GM18517 (cell line): Measurements from ENCODE around the gene PFKP.

Source experiments
- ATAC-seq: cut with Tn5 transposase; IDR thresholded peaks from one replicate; pipeline ENCODE4 v1.9.1; 2021; ENCODE audit warnings: mild to moderate bottlenecking, moderate library complexity; ENCODE audit not compliant: unreplicated experiment

Gene PFKP

DNA sequence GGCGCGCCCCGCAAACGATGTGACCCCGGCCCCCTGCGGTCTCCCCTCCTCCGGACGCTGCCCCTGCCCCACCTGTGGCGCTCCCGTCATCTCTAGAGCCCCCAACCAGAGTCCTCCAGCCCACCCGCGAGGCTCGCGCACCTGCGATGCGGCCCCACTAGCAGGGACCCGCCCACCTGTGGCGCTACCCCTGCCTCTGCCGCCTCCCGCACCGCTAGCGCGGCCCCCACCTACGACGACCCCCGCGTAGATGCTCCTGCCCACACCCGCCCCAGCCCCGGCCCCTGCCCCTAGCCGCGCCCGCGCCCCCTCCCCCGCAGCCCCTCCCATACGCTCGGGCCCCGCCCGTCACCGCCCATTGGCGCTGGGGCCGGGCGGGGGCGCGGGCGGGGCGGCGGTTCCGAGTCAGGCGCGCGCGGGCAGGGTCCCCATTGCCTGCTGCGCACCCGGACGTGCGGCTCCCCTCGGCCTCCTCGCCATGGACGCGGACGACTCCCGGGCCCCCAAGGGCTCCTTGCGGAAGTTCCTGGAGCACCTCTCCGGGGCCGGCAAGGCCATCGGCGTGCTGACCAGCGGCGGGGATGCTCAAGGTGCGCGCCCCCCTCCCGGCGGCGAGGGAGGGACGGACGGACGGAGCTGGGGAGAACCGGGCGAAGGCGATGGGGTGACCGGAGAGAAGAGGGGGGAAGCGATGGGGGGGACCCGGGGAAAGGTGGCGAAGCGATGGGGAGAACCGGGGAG lies at the start of gene PFKP:
Gene PFKP, plus strand, starts transcription at position 431 of the 741 bp plus-strand sequence. Its CDS starts 48 bp downstream, at position 479.
- no peak for ATAC-seq

DNA sequence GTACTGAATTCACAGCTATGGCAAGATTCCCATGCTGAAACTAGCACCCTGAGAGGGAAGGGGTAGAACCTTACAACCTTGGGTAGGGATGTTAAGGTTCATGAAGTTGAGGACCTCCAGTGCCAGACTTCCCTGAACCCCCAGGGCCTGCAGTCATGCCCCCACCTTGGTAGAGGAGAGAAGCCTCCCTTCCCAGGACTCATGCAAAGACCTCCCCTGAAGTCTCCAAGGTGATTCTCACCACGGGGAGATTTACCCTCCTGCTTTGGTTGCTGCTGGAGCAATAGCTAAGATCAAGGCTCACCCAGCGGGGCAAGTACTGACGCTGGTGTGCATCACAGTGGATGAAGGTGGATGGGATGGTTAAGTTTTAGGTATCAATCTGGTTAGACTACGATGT lies 49.1 kb upstream of the PFKP start:
- ATAC-seq: no peak

DNA sequence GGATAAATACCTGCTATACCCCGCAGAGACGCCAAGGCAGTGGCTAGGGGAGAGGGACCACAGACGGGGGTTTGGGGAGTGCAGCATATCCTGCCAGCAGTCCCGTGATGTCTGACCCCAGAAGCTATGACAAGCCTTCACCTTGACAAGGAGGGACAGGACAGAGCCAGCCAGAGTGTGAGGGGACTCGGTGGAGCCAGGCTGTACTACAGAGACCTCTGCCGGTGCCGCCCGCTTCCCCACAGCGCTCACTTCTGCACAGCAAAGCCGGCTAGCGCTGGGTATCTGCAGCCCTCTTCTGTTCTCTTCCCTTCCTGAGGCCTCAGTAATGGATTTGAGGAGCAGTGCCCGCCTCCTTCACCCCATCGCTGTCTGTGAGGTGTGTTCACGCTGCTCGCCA lies 47.0 kb upstream of the PFKP start:
- no peak for ATAC-seq

DNA sequence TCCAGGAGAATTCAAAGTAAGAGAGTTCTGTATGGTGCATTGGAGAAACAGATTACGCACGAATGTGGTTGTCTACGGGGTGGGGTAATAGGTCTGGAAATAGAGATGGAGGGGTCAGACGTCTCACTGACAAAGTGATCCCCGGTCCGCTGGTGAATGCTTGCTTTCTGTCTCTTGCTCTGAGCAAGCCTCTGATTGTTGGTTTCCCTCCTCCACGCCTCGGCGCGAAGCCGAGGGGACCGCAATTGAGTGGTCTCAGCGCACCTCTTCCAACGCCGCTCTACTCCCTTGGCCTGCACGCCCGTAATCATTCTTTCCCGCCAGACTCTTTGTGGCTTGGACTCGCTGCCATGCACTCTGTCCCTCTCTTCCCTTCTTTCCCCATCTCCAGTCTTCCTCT lies 46.5 kb upstream of the PFKP start:
- ATAC-seq: no peak

DNA sequence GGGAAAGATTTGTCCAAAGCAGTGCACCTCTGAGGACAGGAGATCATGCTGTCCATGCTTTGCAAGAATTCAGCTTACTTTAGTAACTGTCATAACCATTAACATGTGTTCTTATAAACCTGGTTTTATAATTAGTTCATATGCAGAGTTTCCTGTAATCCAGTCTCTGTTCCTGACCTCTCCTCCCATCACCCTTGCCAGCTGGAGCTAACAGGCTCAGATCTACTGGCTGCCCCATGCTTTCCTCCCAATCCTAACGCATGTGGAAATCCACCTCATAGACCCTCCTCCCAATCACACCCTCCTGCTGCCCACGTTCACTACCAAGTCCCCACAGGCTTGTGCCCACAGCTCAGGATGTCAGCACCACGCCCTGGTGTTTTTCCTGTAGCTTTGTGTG lies 45.3 kb upstream of the PFKP start:
- ATAC-seq: no peak

DNA sequence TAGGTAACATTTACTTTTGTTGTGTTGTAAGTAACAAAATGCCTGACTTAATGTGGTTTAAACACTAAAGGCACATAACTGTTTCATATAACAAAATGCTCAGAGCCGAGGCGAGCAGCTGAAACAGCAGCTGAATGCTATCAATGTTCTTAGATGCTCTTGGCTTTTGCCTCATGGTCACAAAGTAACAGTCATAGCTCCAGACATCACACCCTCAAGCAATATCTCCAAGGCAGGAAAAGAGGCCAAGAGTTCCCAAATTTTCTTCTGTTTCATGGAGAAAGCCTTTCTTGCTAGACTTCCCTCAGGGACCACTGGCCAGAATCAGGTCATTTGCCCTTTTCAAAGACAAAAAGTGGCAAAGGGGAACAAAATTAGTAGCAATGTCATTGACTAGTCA lies 43.5 kb upstream of the PFKP start:
- no peak for ATAC-seq

DNA sequence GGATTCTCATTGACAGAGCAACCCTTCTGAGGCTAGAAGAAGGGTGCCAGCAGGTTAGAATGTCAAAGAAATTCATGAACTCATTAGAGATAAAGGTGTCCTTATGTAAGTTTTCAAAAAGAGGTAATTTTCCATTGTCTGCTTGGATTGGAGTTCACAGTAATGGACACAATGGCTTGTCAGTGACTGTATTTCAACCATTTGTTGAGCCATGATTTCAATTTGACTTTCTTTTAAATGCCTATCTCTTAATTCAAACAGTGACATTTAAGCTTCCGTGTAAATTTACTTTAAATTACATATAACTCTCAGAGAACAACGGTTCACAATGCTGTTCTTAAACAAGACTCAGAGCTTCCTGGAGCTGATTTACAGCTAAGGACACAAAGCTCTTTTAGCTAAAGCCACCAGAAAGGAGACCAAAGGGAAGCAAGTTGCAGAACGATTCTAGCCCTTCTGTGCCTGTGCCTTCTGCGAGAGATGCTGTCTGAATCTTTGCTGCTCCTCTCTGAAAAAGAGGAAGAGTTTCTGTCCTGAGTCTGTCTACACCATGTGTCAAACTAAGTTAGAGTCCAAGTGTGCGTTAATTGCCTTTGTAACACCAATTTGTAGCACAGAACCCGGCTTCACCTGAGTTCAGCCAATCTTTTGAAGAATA lies 42.2 kb upstream of the PFKP start:
- no peak for ATAC-seq

DNA sequence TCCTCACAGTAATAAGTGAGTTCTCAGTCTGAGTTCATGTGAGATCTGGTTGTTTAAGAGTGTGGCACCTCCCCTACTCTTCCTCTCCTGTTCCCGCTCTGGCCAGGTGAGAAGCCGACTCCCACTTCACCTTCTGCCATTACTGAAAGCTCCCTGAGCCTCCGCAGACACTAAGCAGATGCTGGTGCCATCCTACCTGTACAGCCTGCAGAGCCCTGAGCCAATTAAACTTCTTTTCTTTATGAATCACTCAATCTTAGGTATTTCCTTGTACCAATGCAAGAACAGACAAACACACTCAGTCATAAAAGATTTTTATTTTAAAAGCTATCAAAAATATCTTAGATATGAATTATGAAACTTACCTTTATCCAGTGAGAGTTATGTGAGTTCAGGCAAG lies 39.5 kb upstream of the PFKP start:
- no peak for ATAC-seq

DNA sequence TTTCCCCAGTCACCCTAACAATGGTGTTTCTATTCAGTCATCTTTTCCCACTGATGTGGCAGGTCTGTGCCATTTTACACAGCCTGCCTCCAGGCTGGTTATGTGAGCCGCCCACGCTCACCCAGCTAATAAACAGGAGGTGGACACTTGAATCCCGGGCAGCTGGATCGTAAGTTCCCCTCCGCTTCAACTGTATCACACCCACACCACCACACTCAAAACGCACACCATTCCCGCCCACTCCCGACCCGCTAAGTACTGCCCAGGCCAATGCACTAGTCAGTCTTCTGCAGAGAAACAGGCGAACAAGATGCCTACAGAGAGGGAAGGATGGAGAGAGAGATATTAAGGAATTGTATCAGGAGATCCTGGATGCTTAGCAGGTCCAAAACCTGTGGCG lies 38.9 kb upstream of the PFKP start:
- no peak for ATAC-seq

DNA sequence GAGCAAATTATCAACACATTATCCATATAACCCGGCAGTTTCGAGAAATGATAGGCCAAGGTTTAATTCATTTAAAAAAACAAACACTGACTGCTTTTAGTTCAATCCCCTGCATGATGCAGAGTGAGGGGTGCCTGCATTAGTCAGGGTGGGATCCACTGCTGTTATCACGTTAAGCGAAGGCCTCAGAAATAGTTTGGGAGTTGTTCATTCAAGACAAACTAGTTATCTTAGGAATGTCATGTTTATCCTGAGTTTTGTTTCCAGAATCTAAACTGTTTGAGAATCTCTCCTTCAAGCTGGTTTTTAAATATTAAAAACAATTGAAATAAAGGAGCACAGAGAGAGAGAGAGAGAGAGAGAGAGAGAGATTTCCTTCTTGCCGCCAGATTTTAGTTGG lies 36.6 kb upstream of the PFKP start:
- ATAC-seq: no peak

DNA sequence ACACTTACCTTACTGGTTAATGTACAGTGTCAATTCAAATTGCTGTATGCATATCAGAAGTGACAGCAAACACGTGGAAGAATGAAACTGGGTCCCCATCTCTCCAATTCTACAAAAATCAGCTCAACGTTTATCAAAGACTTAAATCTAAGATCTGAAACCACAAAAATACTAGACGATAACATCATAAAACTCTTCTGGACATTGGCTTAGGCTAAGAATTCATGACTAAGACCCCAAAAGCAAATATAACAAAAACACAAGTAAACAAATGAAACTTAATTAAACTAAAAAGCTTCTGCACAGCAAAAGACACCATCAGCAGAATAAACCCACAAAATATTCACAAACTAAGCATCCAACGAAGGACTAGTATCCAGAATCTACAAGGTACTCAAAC lies 35.9 kb upstream of the PFKP start:
- ATAC-seq: no peak

DNA sequence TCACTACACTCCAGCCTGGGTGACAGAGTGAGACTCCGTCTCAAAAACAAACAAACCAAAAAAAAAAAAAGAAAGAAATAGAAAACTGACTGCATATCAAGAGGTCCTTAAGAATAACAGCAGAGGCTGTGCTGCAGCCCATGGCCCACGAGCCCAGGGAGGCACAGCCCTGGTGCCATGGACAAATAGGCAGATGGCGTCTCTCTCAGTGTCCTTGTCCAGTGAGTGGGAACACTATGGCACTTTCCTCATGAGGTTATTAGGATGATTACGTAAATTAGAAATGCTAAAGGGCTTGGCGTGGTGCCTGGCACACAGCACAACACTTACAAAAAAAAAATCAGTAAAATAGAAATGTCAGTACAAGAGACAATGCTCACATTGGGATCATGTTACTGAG lies 33.4 kb upstream of the PFKP start:
- no peak for ATAC-seq

DNA sequence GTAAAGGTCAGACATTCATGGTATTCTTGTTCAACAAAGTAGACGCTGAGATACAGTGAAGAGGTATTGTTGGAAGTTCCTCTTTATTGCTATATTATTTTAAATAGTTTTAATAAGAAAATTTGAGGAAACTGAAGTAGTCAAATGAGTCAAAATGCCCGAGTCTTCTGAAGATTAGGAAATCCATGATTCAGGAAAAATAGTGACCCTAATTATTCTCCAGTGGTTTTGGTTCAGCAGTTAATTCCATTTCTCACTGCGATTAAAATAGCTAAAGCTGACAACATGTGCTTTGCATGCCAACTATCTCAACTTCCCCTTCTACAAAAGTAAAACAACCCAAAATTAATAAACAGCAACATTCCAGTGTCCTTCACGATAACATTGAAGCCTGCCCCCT lies 32.7 kb upstream of the PFKP start:
- no peak for ATAC-seq

DNA sequence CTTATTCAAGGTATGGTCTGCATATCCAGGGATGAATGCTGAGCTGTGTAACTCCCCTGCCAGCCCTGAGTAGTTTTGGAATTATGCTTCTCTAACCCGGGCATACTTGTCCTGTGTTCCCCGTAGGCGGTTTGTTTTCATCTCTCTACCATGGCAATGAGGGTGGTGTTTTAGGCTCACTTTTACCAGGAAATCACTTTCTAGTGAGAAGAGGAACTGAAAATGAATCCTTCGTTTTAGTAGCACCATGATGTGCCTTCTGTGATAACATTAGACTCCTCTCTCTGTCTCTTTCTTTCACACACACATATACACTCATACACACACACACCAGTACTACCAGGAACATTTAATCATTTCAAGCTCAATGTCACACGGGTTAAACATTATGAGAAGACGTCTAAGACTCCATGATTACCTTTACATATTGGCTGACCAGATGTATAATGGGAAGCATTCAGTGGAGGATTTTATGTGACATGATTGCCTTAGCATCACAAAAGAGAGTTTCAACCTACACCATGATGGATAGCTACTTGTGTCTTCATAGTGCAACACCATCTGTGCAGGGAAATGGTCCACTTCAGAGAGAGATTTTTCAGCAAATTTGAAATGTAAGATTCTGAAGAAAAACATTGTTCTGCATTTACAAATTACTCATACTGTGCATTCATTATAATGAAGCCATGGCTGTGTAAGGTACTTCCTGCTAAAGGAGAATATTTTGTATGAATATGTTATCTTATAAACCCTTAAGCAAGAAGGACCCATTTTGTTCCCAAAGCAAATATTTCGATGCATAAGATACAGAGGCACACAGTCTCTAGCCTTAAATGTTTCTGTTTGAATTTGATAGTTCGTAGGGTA lies 31.0 kb upstream of the PFKP start:
- ATAC-seq: peak; percentile 95

DNA sequence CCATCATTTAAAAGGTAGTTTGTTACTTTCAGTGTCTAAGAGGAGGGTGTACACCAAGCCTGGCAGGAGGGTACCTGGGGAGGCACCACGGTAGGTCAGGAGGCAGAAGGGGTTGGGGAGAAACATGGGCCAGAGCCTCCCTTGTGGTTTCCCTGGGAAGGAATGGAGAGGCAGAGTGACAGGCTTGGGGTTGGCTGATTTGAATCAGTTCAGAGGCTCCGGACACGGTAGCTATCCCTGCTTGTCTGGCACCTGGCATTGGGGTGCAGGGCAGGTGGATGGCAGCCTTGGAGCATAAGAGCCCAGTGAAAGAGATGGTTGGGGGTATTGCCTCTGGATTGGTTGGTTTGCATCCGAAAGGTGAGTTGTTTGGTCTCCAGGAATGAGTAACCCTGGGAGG lies 30.2 kb upstream of the PFKP start:
- no peak for ATAC-seq

DNA sequence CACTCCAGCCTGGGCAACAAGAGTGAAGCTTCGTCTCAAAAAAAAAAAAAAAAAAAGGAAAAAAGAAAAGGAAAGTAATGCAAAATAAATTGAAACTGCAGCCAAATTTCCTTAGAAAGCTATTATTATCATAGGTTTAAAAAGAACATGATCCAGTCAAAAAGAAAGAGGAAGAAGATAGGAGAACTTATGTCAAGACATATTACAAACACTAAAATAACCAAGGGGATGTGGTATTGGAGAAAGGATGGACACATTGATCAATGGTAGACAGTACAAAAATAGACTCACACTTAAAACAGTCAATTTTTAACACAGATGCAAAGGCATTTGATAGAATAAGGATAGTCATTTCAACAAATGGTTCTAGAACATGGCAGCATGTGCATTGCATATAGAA lies 27.3 kb upstream of the PFKP start:
- no peak for ATAC-seq

DNA sequence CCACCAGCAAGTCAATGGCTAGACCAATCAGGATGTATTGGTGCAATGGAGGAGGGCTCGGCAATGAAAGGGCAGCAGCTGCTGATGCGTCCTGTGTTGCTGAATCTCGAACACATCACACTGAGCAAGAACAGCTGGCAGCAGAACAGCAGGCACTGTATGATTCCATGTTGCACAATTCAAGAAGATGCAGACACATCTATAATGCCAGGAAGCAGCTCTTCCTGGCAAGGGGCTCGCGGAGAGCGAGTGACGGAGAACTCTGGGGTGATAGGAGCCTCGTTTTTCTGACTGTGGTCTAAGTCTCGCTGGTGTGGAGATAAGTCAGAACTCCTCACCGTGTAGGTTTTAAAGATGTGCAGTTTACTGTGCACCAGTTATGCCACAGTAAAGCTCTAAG lies 24.8 kb upstream of the PFKP start:
- no peak for ATAC-seq

DNA sequence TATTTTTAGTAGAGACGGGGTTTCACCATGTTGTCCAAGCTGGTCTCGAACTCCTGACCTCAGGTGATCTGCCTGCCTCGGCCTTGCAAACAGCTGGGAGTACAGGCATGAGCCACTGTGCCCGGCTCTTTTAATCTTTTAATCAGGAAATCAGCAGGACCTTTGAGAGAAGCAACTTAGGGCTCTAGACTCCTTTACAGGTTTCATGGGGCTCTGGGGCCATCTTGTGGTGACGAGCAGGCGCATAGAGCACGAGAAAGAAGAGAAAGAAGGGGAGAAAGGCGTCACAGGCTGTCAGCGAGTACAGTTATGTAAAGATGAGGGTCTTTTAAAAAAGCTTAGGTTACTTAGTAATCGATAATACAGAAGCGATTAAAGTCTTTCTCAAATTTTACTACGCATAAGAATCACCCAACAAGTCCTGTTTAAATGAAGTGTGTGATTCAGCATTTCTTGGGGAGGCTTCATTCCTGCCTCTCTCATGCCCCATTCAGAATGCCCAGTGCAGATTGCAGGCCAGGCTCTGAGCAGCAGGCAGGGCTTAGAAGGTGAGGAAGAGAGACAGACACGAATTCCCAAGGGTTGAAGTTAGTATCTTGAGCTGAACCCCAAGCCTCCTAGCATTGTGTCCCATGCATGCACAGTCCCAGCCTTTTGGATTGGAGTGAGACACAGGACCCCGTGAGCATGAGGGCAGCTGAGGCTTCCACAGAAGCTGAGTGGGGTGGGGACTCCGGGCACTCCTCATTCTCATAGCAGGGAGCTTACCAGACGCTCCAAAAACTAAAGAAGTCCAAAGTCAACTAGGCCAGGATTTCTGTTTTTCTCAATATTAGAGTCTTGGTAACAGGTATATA lies 23.6 kb upstream of the PFKP start:
- ATAC-seq: peak; percentile 69

DNA sequence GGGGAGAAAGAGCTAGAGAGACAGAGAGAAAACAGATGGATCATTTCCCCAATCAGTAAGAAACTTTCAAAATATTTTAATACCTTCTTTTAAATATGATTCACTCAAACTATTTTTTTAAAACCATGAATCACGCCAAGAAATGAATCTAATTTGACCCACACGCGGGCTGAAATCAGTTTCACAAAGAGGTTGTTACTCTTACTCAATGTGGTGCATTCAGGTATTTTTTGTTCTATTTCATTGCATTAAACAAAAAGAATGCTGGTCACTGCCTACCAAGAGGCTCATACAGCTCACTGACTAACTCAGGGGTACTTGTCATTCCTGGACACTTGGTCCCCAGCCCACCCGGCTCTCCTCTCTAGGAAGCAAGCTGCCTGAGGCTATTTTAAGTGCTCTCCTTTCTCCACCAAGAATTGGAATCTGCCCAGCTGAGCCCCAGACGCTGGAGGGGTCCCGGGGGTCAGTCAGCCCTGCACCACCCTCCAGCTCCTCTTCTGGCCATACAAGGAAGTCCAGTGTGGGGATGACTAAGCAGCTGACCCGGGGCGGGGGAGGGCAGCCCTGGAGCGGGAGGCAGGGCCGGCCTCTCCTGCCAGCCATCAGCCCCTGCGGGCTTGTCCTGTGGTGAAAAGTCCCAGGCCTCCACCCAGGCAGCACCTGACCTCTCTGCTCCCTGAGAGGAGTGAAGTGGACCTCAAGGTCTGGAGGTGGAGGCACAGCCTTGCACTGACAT lies 21.7 kb upstream of the PFKP start:
- no peak for ATAC-seq

DNA sequence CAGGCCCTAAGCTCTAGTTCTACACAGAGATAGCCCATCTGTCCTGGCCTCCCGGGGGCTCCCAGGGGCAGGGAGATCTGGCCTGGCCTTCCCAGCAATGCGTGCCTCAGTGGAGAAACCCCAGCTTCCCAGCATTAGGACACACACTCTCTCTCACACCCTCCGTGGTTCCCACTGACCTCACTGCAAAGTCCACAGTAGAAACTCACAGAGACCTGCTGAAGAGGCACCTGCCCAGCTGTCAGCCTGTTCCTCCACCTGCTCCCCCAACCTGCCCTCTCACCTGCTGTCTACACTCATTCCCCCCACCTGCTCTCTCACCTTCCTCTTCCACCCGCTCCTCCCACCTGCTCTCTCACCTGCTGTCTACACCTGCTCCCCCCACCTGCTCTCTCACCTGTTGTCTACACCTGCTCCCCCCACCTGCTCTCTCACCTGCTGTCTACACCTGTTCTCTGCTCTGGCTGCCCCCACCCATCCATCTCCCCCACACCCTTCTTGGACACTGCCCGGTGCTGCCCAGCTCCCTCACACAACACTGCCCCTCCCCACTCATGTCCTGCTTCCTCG lies 21.1 kb upstream of the PFKP start:
- ATAC-seq: no peak
